Mucosa of descending colon (tissue), 3 donors: ENCODE data around the gene SPHK2. TPM values are rescaled to one million over a fixed set of nuclear protein-coding genes. Genes with fewer than 3 reads are reported as not detected.

Experiments
- ATAC-seq: fragments of 200-7000 bp; cut with Tn5 transposase; one replicate; pipeline ENCODE4 v1.9.1; 2020; ENCODE audit warnings: mild to moderate bottlenecking, moderate library complexity
- DNase-seq, 3 donors: peaks; one replicate each; pipeline ENCODE4 v3.0.0-alpha.2; 2020
- H3K36me3 ChIP-seq: fragments of 200-600 bp; one replicate; pipeline ENCODE4 v1.8.0; 2021; ENCODE audit warnings: low read depth, mild to moderate bottlenecking
- H3K4me1 ChIP-seq: fragments of 200-600 bp; one replicate; pipeline ENCODE4 v1.8.0; 2021; ENCODE audit warnings: low read depth, mild to moderate bottlenecking
- H3K4me3 ChIP-seq: fragments of 200-600 bp; one replicate; pipeline ENCODE4 v1.8.0; 2021; ENCODE audit warnings: mild to moderate bottlenecking
- H3K9me3 ChIP-seq: fragments of 200-600 bp; one replicate; pipeline ENCODE4 v1.8.0; 2021; ENCODE audit warnings: mild to moderate bottlenecking
- intact Hi-C, 2 donors: fragments of 100-400 bp; cut with DNase I in 1 of 2; cut with micrococcal nuclease in 1 of 2; formaldehyde crosslinking; loops; one replicate each; pipeline versions ENCODE4 v1.11.0 to v1.11.1; 2022; cut with DNase I, micrococcal nuclease
- total RNA-seq, 3 donors: library from RNA; stranded (reverse); fragmentation: NEBNext Ultra II Directional in 2 of 3; extraction: Animal tissue kit (Norgen Biotek cat#: 25700) in 2 of 3; gene quantifications; one replicate each; pipeline versions ENCODE4 v1.2.1 to v1.2.4, GENCODE V29; 2021 to 2023
- TF ChIP-seq, protein P1 (sequence below): fragments of 200-600 bp; IDR thresholded peaks from one replicate; pipeline ENCODE4 v1.8.0; 2022; ENCODE audit warnings: antibody characterized with exemption, mild to moderate bottlenecking
- donor health status: DM: no; HTN: no; CAD: no; lungs with moderate emphysema.
- donor health status: DM: no; HTN: no; CAD: no.
- donor health status: DM: no; HTN: yes; CAD: no.

Gene SPHK2
- total RNA-seq, 3 donors from 2014 or later = 37.9 to 54.8 (median 50.2) TPM

DNA sequence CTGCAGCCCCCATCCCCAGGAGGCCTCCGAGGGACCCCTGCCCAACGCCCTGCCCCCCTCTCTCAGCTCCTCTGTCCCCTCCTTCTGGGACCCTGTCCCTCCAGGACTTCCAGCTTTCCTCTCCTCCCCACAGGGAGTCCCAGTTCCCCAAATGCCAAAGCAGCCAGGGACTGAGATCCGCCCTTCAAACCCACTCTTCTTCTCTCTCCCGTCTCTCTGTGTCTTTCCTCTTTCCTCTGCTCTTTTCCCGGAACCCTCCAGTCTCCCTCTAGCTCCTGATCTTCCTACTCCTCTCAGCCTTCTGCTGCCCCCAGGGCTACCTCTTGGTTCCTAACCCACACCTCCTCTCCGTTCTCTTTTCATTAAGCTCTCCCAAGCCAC, 26.3 kb downstream of the SPHK2 start:
- Histone ChIP-seq H3K4me1 (peaks cover 10% of the 10 kb centered on the region), H3K4me3 (no peak overlapping the region), H3K9me3 (no peaks in the 10 kb centered on the region), H3K36me3 (no peaks in the 10 kb centered on the region)
- ATAC-seq (peak; percentile 1), DNase-seq (peak in 1 of 3 donors; percentile 62)
- TF ChIP-seq, protein P1, sequence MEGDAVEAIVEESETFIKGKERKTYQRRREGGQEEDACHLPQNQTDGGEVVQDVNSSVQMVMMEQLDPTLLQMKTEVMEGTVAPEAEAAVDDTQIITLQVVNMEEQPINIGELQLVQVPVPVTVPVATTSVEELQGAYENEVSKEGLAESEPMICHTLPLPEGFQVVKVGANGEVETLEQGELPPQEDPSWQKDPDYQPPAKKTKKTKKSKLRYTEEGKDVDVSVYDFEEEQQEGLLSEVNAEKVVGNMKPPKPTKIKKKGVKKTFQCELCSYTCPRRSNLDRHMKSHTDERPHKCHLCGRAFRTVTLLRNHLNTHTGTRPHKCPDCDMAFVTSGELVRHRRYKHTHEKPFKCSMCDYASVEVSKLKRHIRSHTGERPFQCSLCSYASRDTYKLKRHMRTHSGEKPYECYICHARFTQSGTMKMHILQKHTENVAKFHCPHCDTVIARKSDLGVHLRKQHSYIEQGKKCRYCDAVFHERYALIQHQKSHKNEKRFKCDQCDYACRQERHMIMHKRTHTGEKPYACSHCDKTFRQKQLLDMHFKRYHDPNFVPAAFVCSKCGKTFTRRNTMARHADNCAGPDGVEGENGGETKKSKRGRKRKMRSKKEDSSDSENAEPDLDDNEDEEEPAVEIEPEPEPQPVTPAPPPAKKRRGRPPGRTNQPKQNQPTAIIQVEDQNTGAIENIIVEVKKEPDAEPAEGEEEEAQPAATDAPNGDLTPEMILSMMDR = no peak
- intact Hi-C loops = no loop called here

DNA sequence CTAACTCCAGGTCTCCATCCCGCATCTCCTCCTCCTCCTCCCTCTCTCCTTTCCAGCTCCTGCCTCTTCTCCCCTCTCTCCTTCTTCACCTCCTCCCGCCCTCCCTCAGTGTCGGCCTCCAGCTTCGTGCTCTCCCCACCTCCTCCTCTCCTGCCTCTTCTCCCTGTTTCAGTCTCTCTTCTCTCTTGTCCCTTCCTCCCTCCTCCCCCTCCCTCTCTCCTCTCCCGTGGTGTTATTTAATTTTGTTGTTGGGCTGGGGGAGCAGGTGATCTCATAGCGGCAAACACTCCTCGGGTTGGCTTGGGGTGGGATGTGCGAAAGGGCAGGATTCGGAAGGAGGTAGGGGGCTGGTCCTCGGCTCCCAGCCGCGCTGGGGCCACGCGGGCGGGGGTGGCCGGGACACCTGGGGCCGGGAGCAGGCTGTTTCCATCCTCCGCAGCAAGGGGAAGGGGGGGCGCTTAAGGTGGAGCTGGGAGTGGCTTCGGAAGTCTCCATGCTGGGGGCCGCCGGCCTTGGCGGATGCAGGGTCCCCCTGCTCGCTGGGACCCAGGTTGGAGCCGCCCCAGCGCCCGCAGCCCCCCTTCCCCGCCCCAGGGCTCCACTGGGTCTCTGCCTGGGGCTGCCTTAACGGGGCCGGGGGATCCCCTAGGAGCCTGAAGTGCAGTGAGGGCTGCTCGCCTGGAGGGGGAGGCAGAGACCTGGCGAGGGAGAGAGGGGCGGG, 26.9 kb downstream of the SPHK2 start, which contains the start of gene CA11:
CA11 (minus strand) TSS at position 187 of the 721 bp plus-strand sequence. CDS start 555 bp downstream, outside the sequence.
- intact Hi-C loops = no loop called here
- ATAC-seq (peak; percentile 93), DNase-seq (peak; percentile 83 to 92 (median 92))
- Histone ChIP-seq H3K4me1 (peaks cover 10% of the 10 kb centered on the region), H3K4me3 (no peak within 1 kb of the TSS), H3K9me3 (no peaks in the 10 kb centered on the region), H3K36me3 (no peaks in the 10 kb centered on the region)
- TF ChIP-seq, protein P1 = peak; percentile 83

DNA sequence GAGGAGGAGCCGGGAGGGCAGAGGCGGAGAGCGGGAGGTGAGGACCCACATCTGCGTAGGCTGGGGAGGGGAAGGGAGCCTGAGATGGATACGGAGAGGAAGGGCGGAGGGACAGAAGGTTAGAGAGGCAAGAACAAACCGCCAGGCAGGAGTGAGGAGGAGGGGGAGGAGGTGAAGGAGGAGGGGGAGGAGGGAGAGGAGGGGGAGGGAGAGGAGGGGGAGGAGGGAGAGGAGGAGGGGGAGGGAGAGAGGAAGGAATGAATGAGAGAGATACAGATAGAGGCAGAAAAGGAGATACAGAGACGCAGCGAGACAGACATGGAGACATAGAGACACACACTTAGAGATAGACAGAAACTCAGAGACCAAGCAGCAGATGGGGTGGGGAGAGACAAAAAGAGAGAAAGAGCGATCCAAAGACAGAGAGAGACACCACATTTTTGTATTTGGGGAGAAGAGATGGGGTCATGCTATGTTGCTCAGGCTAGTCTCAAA, 27.5 kb downstream of the SPHK2 start:
- no peak overlapping the region for H3K4me3 ChIP-seq
- TF ChIP-seq, protein P1 = no peak
- H3K4me1 ChIP-seq = peaks cover 10% of the 10 kb centered on the region
- H3K9me3 ChIP-seq = no peaks in the 10 kb centered on the region
- intact Hi-C loops = no loop called here
- DNase-seq = no peak
- no peak for ATAC-seq
- no peaks in the 10 kb centered on the region for H3K36me3 ChIP-seq

DNA sequence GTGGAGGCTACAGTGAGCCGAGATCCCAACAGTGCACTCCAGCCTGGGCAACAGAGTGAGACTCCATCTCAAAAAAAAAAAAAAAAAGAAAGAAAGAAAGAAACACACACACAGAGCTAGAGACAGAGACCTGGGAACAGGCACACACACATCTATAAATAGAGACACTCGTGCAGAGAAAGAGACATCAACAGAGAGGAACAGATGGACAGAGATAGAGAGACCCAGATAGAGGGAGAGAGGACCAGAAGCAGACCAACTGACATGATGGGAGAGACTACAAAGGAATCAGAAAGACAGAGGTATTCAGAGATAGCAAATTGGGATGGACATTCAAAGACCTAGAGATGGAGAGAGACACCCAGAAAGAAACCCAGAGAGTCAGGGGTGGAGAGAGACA, 28.8 kb downstream of the SPHK2 start:
- no peak overlapping the region for H3K4me3 ChIP-seq
- H3K4me1 ChIP-seq = peaks cover 10% of the 10 kb centered on the region
- TF ChIP-seq, protein P1 = no peak
- no peak for ATAC-seq
- H3K36me3 ChIP-seq = no peaks in the 10 kb centered on the region
- intact Hi-C loops = no loop called here
- DNase-seq = no peak
- H3K9me3 ChIP-seq = no peaks in the 10 kb centered on the region

- TF ChIP-seq, protein P1 = no peak
Measured at GRCh38 chr19:48650974-48651682, 31.8 kb downstream of the SPHK2 start.

More at GRCh38 chr19:48650974-48651682, 31.8 kb downstream of the SPHK2 start:
- Histone ChIP-seq H3K36me3 (no peaks in the 10 kb centered on the region), H3K4me1 (peaks cover 3% of the 10 kb centered on the region), H3K9me3 (no peaks in the 10 kb centered on the region), H3K4me3 (no peak overlapping the region)
- DNase-seq (no peak), ATAC-seq (no peak)
- intact Hi-C loops = no loop called here
